ENCODE results near the gene C11orf42. TPM values are rescaled to one million over a fixed set of nuclear protein-coding genes. Genes with fewer than 3 reads are reported as not detected.
A peak's percentile ranks its signal among the peaks of the same experiment; 100 is the strongest.

The C11orf42 gene
- total RNA-seq, 4 donors from 2014 or later = not detected

- no peaks in the 10 kb centered on the region for H3K9me3 ChIP-seq
- peaks cover 0 to 97% (median 22%) of the 10 kb centered on the region in 3 donors for H3K36me3 ChIP-seq
- peak in 1 of 2 donors; percentile 25 for DNase-seq (ENCODE audit: low spot score in 2 of 2)
- 56 to 60% methylated on average over 2 of the region's 2 CpGs for WGBS, 2 donors
- no peak overlapping the region for H3K4me3 ChIP-seq
- no peak overlapping the region for H3K27ac ChIP-seq
- TF ChIP-seq POLR2A (IDR thresholded peaks at IDR 0.05) (no peak), EP300 (IDR thresholded peaks at IDR 0.05) (no peak)
- TF ChIP-seq, protein P1, sequence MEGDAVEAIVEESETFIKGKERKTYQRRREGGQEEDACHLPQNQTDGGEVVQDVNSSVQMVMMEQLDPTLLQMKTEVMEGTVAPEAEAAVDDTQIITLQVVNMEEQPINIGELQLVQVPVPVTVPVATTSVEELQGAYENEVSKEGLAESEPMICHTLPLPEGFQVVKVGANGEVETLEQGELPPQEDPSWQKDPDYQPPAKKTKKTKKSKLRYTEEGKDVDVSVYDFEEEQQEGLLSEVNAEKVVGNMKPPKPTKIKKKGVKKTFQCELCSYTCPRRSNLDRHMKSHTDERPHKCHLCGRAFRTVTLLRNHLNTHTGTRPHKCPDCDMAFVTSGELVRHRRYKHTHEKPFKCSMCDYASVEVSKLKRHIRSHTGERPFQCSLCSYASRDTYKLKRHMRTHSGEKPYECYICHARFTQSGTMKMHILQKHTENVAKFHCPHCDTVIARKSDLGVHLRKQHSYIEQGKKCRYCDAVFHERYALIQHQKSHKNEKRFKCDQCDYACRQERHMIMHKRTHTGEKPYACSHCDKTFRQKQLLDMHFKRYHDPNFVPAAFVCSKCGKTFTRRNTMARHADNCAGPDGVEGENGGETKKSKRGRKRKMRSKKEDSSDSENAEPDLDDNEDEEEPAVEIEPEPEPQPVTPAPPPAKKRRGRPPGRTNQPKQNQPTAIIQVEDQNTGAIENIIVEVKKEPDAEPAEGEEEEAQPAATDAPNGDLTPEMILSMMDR (IDR thresholded peaks at IDR 0.05) = no peak
- no peaks in the 10 kb centered on the region for H3K27me3 ChIP-seq
- H3K4me1 ChIP-seq = peaks cover 0 to 4% (median 0%) of the 10 kb centered on the region in 4 donors
Observed at GRCh38 chr11:6219359-6219758, 14.0 kb downstream of the C11orf42 start.

DNA sequence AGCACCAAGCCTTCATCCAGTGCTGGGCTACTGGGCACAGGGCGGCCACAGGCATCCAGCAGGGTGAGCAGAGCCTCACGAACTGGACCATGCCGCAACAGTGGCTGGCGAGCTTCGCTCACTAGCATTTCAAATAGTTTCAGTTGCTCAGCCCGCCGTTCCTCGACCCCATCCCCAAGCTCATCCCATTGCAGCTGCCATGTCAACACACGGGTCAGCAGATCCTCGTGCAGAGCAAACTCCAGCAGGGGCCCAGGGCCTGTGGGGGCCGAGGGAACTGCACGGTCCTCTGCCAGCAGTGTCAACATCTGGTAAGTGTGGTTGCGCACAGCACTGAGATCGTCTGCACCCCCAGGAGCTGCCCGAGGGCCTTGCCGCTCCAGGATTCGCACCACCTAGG, 18.5 kb downstream of the C11orf42 start:
- peaks cover 0 to 64% (median 3%) of the 10 kb centered on the region in 3 donors for H3K36me3 ChIP-seq
- no peak for TF ChIP-seq EP300 (IDR thresholded peaks at IDR 0.05)
- no peak for TF ChIP-seq POLR2A (IDR thresholded peaks at IDR 0.05)
- TF ChIP-seq, protein P1 (IDR thresholded peaks at IDR 0.05) = no peak
- WGBS, 2 donors = 97 to 99% methylated on average over 17 of the region's 17 CpGs
- H3K9me3 ChIP-seq = no peaks in the 10 kb centered on the region
- no peaks in the 10 kb centered on the region for H3K27me3 ChIP-seq
- no peak overlapping the region for H3K27ac ChIP-seq
- H3K4me3 ChIP-seq = no peak overlapping the region
- peaks cover 0 to 24% (median 0%) of the 10 kb centered on the region in 4 donors for H3K4me1 ChIP-seq
- no peak for DNase-seq (ENCODE audit: low spot score in 2 of 2)

- H3K36me3 ChIP-seq = peaks cover 0 to 58% (median 3%) of the 10 kb centered on the region in 3 donors
Observed at GRCh38 chr11:6224421-6224820, 19.1 kb downstream of the C11orf42 start.

GRCh38 chr11:6225024-6225423, 19.7 kb downstream of the C11orf42 start:
- Histone ChIP-seq H3K27ac (no peak overlapping the region), H3K36me3 (peaks cover 0 to 52% (median 3%) of the 10 kb centered on the region in 3 donors), H3K9me3 (no peaks in the 10 kb centered on the region), H3K27me3 (no peaks in the 10 kb centered on the region), H3K4me3 (no peak overlapping the region), H3K4me1 (peaks cover 0 to 22% (median 0%) of the 10 kb centered on the region in 4 donors)
- no peak for TF ChIP-seq EP300 (IDR thresholded peaks at IDR 0.05)
- TF ChIP-seq POLR2A (IDR thresholded peaks at IDR 0.05) = no peak
- TF ChIP-seq, protein P1 (IDR thresholded peaks at IDR 0.05) = no peak
- 43 to 68% methylated on average over 1 of the region's 1 CpG for WGBS, 2 donors
- no peak for DNase-seq (ENCODE audit: low spot score in 2 of 2)

More at GRCh38 chr11:6224421-6224820, 19.1 kb downstream of the C11orf42 start:
- Histone ChIP-seq H3K4me3 (no peak overlapping the region), H3K27me3 (no peaks in the 10 kb centered on the region), H3K9me3 (no peaks in the 10 kb centered on the region), H3K4me1 (peaks cover 0 to 24% (median 0%) of the 10 kb centered on the region in 4 donors), H3K27ac (no peak overlapping the region)
- TF ChIP-seq POLR2A (IDR thresholded peaks at IDR 0.05) (no peak), EP300 (IDR thresholded peaks at IDR 0.05) (no peak)
- TF ChIP-seq, protein P1 (IDR thresholded peaks at IDR 0.05) = no peak
- 92 to 100% methylated on average over 3 of the region's 3 CpGs for WGBS, 2 donors
- DNase-seq (ENCODE audit: low spot score in 2 of 2) = no peak

GRCh38 chr11:6225896-6226295, 20.5 kb downstream of the C11orf42 start:
- no peaks in the 10 kb centered on the region for H3K27me3 ChIP-seq
- TF ChIP-seq EP300 (IDR thresholded peaks at IDR 0.05) = no peak
- TF ChIP-seq, protein P1 (IDR thresholded peaks at IDR 0.05) = no peak
- no peak for TF ChIP-seq POLR2A (IDR thresholded peaks at IDR 0.05)
- peaks cover 0 to 31% (median 0%) of the 10 kb centered on the region in 4 donors for H3K4me1 ChIP-seq
- 64 to 72% methylated on average over 2 of the region's 2 CpGs for WGBS, 2 donors
- no peaks in the 10 kb centered on the region for H3K9me3 ChIP-seq
- DNase-seq (ENCODE audit: low spot score in 2 of 2) = no peak
- H3K36me3 ChIP-seq = peaks cover 0 to 43% (median 3%) of the 10 kb centered on the region in 3 donors
- no peak overlapping the region for H3K27ac ChIP-seq
- H3K4me3 ChIP-seq = no peak overlapping the region

Data from tibial nerve (tissue), 4 donors.